Measurements from ENCODE around the gene CDCA8.
"Not testable (repeated sequence)": the region's sequence is repeated elsewhere in the genome, so short reads cannot be mapped to it uniquely, and the experiment has no call there.

CDCA8 gene

DNA sequence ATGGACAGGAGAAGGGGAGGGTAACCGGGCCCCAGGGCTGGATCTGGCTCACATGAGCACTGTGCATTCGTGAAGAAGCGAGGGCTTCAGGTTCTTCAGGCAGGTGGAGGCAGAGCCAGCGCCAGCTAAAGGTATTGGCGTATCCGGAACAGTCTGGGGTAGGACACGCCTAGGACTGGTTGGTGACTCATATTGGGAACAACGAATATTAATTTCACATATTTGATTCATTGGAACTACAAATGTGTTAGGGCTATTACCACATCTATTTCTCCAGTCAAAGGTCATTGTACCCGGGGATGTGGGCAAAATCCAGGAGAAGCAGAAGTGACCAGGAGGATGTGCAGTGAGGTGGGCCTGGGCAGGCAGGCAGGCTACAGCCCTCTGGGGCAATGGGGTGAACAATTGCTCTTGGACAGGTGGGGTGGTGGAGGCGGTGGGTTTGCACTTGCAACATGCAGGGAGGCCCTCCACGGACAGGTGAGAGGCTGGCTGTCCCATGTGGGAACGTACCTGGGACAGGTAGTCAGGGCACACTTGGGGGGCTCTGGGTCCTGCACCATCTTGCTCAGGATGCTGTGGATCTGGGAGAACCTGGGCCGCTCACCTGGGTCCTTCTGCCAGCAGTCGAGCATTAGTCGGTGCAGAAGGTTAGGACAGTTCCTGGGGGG, 26.7 kb downstream of the CDCA8 start:
- DNase-seq, result no peak

DNA sequence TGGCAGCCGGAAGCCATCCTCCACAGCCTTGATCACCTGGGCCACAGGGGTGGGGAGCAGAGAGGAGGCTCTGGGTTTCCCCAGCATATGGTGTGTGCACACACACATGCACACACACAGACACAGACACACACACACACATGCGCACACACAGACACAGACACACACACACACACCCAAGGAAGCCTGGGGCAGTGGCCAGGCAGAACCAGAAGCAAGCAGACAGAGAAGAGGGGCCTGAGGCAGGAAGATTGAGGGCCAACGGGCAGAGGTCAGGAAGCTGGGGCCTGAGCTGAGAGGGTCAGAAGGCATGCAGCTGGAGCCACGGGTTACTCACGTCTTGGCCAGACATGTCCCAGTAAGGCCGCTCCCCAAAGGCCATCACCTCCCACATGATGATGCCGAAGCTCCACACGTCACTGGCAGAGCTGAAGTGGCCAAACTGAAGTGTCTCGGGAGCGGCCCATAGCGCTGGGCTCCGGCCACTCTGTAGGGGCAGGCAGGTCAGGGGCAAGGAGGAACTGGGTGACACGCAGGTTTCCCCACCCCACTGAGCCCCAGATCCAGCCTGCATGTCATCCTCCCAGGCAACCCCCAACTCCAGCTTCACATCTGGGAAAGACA, 27.4 kb downstream of the CDCA8 start:
- no peak for DNase-seq

DNA sequence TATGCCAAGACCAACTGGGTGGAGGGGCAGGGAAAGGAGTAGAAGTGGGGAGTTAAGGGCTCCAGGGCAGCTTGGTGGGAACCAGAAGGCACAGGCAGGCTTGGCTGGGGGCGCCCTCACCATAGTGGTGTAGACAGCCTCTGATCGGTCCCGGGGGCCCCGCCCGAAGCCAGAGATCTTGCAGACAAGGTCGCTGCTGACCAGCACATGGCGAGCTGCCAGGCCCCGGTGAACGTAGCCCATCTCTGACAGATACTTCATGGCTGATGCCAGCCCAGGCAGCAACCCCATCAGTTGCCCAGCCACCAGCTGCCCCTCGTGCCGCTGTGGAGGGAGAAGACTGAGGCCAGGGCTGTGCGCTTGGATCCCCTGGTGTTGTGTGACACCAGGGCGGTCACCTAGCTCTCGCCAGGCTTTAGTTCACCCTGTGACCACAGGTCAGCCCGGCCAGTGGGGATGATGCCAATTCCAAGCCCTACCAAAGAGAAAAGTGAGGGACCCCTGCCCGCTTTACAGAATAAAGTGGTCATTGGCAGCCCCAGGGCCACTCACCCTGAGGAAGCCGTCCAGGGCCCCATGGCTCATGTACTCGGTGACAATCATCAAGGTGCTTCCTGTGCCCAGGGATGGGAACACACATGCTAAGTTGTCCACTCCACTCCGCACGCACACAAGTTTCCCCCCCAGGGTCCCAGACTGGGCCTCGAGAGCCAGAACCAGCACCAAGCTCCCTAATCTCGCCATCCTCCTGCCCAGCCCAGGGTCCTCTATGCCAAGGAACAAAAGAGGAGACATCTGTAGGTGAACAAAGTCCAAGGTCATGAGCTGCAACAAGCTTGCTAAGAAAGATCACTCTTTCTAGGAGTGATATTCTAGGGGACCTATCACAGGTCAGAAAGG, 28.2 kb downstream of the CDCA8 start:
- DNase-seq, result no peak

DNA sequence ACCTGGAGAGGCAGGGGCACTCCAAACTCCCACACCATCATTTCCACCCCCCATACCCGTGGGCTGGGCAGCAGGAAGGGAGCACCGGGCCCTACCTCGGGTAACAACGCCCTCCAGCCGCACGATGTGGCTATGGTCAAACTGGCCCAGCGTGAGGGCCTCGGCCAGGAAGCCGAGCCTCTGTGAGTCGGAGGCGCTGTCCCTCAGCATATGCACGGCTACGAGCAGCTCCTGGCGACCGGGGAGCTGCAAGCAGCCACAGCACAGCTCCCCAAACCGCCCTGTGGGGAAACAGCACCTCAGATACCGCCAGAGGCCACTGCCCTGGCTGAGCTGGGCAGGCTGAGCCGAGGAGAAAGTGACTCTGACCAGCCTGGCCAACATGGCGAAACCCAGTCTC, 29.2 kb downstream of the CDCA8 start:
- DNase-seq, result no peak

DNA sequence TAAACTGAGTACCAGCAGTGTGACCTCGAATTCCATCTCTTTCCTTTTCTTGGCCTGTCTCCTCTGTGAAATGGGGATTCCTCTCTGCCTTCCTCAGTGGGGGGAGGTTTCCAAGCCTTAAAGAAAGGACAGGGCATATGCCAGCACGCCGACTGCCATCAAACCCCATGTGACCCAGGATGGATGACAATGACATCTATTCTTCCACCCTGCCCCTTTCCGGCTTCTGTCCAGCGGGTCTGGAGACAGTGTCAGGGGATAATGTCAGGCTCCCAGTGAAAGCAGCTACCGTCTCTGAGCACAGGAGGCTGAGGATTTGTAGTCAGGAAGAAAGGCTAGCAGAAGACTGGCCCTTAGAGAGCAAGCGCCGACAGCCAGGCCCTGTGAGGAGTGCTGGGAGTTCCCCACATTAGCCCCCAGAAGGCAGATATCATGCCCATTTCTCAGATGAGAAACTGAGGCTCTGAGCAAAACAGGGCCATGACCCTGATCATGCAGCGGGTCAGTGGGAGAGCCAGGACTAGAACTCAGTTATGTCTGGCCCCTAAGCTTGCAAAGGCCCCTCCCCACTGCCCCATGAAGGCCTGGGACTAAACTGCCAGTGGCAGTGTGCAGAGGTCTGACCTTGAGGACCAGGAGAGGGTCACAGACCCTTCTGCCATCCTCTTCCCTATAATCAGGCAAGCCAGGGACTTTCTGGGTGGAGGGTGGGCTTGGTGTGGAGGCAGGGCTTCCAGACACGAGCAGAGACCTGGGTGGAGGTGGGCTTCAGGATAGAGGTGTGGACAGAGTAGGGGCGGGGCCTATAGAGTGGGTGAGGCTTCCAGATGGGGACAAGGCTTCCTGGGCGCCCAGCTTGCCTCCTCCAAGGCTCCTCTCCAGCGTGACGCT, 30.1 kb downstream of the CDCA8 start:
- DNase-seq, result no peak

DNA sequence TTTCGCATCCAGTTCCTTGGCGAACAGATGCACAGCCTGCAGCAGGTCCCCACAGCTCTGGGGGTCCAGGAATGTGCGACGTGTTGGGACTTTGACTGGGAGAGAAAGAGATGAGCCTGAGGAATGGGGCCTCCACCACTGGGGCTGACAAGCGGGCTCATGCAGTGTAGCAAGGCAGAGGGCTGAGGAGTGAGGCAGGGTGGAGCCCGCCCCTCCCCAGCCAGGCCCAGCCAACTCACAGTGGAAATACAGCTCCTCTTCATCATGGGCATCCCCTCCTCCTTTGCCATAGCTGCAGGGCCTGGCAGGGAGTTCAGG, 30.7 kb downstream of the CDCA8 start:
- DNase-seq, result no peak

DNA sequence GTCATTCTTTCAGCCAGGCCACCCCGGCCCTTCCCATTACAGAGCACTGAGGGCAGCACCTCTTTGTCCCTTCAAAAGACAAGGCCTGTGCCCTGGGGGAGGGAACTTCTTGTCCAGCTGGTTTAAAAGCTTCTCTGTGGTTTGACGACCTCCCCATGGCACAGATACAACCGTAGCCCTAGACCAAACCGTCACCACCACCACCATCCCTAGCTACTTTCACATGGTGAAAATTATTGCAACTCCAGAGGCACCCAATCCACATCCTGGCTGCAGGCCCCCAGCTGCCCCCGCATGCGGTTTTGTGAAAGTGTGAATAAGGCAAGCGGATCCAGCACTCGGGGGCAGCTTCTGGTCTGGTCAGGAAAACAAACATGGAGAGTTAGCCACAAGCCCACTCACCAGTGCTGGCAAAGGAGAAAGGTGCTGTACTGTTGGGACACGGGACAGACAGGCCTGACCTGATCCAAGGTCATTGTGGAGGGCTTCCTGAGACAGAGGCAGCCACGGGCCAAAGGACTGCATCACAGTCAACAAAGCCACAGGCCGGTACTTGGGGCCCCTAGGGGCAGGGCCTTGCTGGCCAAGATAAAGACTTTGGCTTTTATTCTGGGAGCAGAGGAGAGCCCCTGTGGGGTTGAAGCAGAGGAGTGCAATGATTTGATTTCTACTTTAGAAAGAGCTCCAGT, 31.2 kb downstream of the CDCA8 start:
- DNase-seq, result no peak

DNA sequence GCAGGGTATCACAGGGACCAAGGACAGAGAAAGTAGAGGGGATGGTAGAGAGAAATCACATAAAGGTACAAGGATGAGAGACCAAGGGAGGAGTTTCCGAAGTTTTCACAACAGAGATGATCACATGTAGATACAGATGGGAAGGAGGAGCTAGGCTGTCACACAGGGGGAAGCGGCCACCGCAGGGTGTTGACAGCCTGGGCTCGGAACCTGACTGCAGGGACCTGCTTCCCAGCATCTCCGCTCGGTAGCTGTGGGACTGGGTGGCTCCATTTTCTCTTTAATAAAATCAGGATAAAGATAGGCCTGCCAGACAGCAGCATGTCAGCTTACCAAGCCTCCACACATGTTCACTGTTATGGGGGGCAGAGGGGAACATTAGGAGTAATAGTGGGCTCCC, 32.3 kb downstream of the CDCA8 start:
- DNase-seq, result peak; percentile 41

DNA sequence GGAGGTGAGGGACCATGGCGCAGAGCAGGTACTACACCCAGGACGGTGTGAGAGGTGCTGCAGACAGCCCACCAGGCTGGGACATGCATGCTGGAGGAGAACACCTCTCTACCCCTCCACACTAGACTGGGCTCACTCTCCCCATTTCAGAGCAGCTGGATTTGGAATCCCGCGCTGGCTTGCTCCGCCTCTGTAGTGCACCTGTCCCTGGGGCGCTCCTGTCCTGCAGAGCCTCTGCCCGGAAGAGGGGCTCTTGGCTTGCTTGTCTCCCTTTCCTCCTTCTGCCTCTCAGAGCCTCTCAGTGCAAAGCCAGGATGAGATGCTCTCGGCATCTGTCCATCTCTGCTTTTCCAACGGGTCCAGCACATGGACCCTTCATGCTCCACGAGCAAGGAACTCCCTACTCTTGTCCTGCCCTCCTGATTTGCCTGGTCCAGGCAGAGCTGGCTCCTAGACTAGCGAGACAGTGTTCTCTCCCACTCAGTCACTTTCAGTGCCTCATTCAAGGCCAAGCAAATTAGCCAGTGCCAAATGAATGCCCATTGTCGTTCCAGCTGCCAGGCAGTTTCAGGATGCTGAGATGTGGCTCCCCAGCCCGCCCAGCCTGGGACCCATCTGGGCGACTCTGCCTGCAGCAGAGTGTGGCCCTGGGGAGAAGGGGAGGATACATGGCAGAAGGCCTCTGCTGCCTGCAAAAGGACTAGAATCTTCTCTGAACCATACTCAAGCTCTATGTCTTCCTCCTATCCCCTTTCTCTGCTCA, 33.7 kb downstream of the CDCA8 start:
- DNase-seq, result peak; percentile 49

DNA sequence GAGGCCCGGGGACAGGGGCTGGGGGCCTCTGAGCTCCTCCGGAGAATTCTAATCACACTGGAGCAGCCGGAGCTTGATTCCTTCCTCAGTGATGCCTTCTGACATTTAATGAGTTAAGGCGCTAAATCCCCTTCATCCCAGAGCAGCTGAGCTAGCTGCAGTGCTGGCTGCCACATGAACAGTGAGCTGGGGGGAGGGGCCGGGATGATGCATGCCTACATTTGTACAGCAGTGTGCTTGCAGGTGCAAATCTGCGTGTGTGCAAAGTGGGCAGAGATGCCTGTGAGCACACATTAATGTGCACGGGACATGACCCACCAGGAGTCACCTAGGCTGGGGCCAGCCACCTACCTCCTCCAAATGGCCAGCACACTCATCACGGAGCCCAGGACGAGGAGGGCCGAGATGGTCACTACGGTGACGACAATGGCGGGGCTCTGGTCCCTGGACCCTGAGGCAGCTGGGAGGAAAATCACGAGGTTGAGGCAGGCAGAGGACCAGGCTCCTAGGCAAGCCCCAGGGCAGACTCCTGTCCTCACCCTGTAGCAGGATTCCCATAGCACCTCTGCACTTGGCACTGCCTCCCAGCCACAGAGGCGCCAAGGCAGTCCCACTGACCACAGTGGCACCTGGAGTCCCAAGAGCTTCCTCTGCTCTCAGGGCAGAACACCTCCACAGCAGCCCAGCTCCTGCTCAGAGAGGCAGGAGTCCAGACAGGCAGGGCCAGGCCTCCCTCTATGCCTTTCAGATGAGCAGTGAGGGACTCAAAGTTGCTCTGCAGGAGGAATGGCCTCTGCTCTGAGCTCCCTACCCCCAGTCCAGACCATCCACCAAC, 34.7 kb downstream of the CDCA8 start:
- DNase-seq, result peak; percentile 46

DNA sequence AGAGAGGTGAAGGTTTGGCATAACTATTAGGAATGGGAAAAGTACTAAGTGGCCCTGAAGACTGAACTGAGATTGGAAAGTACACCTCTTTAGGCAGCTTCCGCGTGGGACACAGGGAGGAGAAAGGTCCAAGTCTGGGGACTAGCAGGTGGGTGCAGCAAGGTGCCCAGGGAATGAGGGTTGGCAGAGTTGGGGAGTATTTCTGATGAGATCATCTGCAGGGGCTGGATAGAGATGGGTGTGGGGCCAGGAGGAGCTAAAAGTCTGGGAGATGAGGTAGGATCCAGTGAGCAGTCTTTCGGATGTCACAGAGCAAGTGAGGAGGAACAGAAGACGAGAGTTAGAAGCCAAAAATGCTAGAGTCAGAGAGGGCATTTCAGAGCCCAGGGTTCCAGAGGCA, 36.1 kb downstream of the CDCA8 start:
- no peak for DNase-seq

DNA sequence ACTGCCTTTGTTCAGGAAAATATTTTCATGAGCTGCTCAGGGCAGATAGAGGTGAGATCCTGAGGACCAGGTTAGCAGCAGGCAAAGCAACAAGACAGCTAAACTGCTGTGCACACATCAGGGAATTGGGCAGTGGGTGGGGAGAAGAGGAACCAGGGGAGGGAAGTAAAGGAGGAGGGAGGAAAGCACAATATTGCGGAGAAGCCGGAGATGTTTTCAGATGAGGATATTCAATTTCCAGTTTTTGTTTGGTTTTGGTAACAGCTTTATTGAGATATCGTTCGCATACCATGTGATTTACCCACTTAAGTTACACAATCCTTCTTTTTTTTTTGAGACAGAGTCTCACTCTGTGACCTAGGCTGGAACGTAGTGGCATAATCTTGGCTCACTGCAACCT, 38.1 kb downstream of the CDCA8 start:
- DNase-seq, result peak; percentile 19

DNA sequence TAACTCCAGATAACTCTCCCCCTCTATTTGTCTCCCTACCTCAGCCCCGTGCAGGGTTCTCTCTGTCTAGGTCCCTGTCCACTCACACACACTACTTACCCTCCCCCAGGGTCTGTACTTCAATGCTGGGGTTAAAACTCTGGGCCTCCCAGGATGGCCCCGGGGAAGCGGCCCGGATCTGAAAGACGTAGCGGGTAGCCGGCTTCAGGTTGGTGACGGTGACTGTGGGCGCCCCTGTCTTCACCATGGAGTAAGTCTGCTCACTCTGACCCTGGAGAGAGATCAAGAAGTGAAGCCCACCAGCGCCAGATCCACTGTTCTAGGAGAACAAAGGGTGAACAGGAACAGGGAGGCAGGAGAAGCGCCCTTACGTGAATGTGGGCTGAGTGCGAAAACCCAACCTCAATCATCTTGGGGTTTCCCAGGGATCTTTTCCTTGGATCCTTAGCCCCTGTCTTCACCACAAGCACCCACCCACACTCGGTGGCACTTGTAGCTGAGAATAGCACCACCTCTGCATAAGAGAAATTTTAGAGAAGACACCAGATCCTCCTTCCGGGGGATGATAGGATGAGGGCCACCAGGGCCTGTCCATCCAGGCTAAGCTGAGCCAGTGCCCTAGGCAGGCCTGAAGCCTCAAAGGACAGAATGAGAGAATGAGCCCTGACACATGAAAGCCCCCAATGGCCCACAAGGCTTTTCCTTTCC, 39.1 kb downstream of the CDCA8 start:
- DNase-seq, result peak; percentile 26

DNA sequence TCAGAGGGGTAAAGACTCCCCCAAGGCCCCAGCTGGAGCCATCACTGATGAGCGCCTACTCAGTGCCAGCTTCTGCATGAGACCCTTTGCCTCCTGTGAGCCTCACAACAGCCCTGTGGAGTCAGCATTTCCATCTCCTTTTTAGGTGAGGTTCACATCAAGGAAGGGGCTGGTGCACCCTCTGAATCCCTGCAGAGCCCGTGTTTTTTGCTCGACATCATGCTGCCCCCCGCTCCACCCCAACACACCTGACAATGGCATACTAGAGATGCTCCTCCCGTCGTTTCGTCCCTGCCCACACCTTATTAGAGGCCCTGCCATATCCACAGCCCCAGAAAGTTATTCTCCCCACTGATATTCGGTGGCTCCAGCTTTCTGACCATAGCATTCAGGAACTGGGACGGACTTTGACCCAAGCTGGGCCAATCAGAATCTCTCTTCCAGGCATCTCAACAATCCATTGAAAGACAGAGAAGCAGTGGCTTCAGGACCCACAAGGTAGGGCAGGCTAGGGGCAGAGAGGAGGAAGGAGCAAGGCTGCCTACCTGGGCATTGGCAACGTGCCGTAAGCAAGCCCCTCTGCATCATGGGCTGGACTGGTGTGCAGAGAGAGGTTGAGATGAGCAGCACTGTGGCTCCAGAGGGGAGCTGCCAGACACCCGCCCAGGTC, 39.9 kb downstream of the CDCA8 start:
- DNase-seq, result peak; percentile 44

DNA sequence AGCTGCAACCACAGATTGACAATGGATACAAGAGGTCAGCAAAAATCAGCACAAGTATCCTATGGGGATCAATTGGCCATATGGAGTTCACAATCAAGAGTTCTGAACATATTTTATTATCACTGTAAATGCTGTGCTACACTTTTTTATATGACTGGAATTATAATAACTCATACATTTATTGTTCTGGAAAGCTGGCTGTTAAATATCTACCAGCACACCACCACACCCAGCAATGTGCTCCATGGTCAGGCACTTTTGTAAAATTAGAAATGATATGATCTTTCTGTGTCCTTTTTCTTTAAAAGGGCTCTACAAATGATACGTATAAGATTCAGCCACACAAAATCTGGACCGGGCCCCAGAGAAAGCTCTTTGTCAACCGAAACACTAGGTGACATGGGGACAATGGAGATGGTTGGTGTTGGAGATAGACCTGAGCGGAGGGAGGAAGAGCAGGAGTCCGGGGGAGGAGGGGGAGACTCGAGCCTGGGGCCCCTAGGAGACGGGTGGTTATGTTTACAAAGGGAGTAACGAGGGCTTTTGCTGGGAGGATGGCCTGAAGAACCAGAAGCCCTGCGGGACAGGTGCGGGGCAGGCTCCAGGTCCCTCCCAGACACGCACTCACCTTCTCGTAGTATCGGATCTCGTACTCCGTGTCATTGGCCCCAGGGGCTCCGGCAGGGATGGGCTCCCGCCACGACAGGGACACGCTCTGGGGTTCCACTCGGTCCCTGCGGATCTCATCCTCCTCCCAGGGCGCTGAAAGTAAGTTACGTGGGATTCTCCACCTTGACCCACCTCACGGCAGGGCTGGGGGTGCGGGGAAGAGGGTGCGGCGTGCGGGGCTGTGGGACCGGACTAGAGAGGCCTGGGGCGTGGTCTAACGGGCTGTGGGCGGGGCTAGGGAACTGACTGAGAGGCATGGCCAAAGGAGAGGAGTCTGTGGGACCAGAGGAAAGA, 42.6 kb downstream of the CDCA8 start:
- peak; percentile 49 for DNase-seq

DNA sequence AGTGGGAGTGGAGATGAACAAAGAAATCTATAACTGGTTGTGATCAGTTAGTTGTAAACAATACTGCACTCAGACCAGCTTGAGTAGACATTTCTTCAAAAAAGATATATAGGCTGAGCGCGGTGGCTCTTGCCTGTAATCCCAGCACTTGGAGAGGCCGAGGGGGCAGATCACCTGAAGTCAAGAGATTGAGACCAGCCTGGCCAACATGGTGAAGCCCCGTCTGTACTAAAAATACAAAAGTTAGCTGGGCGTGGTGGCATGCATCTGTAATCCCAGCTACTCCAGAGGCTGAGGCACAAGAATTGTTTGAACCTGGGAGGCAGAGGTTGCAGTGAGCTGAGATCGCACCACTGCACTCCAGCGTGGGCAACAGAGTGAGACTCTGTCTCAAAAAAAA, 45.7 kb downstream of the CDCA8 start:
- not testable (repeated sequence) for DNase-seq

DNA sequence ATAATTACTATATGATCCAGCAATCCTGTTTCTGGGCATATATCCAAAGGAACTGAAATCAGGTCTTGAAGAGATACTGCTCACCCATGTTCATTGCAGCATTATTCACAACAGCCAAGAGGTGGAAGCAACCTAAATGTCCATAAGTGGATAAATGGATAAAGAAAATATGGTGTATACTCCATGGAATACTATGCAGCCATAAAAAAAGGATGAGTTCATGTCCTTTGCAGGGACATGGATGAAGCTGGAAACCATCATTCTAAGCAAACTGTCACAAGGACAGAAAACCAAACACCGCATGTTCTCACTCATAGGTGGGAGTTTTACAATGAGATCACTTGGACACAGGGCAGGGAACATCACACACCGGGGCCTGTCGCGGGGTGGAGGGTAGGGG, 46.3 kb downstream of the CDCA8 start:
- not testable (repeated sequence) for DNase-seq

DNA sequence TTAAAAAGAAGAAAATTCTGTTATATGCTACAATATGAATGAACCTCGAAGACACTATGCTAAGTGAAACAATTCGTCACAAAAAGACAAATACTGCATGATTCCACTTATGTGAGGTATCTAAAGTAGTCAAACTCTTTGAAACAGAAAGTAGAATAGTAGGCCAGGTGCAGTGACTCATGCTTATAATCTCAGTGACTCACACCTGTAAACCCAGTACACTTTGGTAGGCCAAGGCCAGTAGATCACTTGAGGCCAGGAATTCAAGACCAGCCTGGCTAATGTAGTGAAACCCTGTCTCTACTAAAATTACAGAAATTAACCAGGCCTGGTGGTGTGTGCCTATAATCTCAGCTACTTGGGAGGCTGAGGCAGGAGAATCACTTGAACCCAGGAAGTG, 46.9 kb downstream of the CDCA8 start:
- DNase-seq, result peak; percentile 63
